ENCODE measurements around the gene UGT1A8.

DNA sequence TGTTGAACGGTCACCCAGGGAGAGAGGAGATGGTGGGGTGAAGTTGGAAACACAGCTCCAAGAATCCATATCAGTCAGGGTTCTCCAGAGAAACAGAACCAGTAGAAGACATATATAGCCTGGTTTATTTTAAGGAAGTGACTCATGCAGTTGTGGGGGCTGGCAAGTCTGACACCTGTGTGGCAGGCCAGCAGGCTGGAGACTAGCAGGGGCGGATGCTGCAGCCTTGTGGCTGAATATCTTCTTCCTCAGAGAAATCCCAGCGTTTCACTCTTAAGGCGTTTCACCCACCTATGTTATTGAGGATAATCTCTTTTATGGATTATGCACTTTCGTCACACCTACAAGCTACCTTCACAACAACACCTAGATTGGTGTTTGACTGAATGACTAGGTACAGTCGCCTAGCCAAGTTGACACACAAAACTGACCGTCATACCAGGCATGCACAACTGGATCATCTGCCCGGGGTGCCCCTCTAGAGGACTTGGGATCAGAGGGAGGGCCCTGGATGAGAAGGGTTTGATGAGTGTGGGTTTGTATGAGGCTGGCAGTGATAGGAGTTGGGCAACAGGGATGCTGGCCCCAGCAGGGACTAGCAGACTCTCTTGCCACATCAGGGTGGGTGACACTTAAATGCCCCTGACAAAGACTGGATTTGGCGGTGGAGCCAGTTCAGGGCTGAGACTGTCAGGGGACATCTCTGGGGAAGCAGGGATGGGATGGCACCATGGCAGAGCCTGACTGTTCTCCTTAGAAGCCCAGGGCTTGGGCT, 184.1 kb downstream of the UGT1A8 start:
- TF ChIP-seq, protein P1, sequence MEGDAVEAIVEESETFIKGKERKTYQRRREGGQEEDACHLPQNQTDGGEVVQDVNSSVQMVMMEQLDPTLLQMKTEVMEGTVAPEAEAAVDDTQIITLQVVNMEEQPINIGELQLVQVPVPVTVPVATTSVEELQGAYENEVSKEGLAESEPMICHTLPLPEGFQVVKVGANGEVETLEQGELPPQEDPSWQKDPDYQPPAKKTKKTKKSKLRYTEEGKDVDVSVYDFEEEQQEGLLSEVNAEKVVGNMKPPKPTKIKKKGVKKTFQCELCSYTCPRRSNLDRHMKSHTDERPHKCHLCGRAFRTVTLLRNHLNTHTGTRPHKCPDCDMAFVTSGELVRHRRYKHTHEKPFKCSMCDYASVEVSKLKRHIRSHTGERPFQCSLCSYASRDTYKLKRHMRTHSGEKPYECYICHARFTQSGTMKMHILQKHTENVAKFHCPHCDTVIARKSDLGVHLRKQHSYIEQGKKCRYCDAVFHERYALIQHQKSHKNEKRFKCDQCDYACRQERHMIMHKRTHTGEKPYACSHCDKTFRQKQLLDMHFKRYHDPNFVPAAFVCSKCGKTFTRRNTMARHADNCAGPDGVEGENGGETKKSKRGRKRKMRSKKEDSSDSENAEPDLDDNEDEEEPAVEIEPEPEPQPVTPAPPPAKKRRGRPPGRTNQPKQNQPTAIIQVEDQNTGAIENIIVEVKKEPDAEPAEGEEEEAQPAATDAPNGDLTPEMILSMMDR (conservative IDR thresholded peaks at IDR 0.05; ENCODE audit: low read depth in 2 of 2) = no peak
- TF ChIP-seq, protein P2, sequence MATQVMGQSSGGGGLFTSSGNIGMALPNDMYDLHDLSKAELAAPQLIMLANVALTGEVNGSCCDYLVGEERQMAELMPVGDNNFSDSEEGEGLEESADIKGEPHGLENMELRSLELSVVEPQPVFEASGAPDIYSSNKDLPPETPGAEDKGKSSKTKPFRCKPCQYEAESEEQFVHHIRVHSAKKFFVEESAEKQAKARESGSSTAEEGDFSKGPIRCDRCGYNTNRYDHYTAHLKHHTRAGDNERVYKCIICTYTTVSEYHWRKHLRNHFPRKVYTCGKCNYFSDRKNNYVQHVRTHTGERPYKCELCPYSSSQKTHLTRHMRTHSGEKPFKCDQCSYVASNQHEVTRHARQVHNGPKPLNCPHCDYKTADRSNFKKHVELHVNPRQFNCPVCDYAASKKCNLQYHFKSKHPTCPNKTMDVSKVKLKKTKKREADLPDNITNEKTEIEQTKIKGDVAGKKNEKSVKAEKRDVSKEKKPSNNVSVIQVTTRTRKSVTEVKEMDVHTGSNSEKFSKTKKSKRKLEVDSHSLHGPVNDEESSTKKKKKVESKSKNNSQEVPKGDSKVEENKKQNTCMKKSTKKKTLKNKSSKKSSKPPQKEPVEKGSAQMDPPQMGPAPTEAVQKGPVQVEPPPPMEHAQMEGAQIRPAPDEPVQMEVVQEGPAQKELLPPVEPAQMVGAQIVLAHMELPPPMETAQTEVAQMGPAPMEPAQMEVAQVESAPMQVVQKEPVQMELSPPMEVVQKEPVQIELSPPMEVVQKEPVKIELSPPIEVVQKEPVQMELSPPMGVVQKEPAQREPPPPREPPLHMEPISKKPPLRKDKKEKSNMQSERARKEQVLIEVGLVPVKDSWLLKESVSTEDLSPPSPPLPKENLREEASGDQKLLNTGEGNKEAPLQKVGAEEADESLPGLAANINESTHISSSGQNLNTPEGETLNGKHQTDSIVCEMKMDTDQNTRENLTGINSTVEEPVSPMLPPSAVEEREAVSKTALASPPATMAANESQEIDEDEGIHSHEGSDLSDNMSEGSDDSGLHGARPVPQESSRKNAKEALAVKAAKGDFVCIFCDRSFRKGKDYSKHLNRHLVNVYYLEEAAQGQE (IDR thresholded peaks at IDR 0.05; ENCODE audit: unreplicated experiment) = no peak
- TF ChIP-seq POLR2AphosphoS5 (IDR thresholded peaks at IDR 0.05; ENCODE audit: low read depth) (no peak), ZNF114 (CRISPR knock-in tag; IDR thresholded peaks at IDR 0.05) (no peak), EZH2phosphoT487 (IDR thresholded peaks at IDR 0.05; ENCODE audit: unreplicated experiment) (no peak), ZNF331 (CRISPR knock-in tag; IDR thresholded peaks at IDR 0.05; ENCODE audit: low read depth) (no peak), EZH2 (IDR thresholded peaks at IDR 0.05; ENCODE audit: low read depth, unreplicated experiment) (no peak), STAT1 (IDR thresholded peaks at IDR 0.05; ENCODE audit: unreplicated experiment) (no peak), CREB1 (CRISPR knock-in tag; IDR thresholded peaks at IDR 0.05; ENCODE audit: low read depth) (no peak), JUNB (IDR thresholded peaks at IDR 0.05; ENCODE audit: unreplicated experiment) (no peak), NANOG (IDR thresholded peaks at IDR 0.05; ENCODE audit: borderline replicate concordance) (no peak)
- TF ChIP-seq, protein P3, sequence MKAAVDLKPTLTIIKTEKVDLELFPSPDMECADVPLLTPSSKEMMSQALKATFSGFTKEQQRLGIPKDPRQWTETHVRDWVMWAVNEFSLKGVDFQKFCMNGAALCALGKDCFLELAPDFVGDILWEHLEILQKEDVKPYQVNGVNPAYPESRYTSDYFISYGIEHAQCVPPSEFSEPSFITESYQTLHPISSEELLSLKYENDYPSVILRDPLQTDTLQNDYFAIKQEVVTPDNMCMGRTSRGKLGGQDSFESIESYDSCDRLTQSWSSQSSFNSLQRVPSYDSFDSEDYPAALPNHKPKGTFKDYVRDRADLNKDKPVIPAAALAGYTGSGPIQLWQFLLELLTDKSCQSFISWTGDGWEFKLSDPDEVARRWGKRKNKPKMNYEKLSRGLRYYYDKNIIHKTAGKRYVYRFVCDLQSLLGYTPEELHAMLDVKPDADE (IDR thresholded peaks at IDR 0.05) = no peak
- TF ChIP-seq, protein P4, sequence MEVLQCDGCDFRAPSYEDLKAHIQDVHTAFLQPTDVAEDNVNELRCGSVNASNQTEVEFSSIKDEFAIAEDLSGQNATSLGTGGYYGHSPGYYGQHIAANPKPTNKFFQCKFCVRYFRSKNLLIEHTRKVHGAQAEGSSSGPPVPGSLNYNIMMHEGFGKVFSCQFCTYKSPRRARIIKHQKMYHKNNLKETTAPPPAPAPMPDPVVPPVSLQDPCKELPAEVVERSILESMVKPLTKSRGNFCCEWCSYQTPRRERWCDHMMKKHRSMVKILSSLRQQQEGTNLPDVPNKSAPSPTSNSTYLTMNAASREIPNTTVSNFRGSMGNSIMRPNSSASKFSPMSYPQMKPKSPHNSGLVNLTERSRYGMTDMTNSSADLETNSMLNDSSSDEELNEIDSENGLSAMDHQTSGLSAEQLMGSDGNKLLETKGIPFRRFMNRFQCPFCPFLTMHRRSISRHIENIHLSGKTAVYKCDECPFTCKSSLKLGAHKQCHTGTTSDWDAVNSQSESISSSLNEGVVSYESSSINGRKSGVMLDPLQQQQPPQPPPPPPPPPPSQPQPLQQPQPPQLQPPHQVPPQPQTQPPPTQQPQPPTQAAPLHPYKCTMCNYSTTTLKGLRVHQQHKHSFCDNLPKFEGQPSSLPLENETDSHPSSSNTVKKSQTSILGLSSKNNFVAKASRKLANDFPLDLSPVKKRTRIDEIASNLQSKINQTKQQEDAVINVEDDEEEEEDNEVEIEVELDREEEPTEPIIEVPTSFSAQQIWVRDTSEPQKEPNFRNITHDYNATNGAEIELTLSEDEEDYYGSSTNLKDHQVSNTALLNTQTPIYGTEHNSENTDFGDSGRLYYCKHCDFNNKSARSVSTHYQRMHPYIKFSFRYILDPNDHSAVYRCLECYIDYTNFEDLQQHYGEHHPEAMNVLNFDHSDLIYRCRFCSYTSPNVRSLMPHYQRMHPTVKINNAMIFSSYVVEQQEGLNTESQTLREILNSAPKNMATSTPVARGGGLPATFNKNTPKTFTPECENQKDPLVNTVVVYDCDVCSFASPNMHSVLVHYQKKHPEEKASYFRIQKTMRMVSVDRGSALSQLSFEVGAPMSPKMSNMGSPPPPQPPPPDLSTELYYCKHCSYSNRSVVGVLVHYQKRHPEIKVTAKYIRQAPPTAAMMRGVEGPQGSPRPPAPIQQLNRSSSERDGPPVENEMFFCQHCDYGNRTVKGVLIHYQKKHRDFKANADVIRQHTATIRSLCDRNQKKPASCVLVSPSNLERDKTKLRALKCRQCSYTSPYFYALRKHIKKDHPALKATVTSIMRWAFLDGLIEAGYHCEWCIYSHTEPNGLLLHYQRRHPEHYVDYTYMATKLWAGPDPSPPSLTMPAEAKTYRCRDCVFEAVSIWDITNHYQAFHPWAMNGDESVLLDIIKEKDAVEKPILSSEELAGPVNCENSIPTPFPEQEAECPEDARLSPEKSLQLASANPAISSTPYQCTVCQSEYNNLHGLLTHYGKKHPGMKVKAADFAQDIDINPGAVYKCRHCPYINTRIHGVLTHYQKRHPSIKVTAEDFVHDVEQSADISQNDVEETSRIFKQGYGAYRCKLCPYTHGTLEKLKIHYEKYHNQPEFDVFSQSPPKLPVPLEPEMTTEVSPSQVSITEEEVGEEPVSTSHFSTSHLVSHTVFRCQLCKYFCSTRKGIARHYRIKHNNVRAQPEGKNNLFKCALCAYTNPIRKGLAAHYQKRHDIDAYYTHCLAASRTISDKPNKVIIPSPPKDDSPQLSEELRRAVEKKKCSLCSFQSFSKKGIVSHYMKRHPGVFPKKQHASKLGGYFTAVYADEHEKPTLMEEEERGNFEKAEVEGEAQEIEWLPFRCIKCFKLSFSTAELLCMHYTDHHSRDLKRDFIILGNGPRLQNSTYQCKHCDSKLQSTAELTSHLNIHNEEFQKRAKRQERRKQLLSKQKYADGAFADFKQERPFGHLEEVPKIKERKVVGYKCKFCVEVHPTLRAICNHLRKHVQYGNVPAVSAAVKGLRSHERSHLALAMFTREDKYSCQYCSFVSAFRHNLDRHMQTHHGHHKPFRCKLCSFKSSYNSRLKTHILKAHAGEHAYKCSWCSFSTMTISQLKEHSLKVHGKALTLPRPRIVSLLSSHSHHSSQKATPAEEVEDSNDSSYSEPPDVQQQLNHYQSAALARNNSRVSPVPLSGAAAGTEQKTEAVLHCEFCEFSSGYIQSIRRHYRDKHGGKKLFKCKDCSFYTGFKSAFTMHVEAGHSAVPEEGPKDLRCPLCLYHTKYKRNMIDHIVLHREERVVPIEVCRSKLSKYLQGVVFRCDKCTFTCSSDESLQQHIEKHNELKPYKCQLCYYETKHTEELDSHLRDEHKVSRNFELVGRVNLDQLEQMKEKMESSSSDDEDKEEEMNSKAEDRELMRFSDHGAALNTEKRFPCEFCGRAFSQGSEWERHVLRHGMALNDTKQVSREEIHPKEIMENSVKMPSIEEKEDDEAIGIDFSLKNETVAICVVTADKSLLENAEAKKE (CRISPR knock-in tag; IDR thresholded peaks at IDR 0.05) = no peak
